ENCODE data around the gene OR11H7. TPM values are rescaled to one million over a fixed set of nuclear protein-coding genes. Genes with fewer than 3 reads are reported as not detected.
"Not testable (repeated sequence)": the region's sequence is repeated elsewhere in the genome, so short reads cannot be mapped to it uniquely, and the experiment has no call there.

OR11H7 gene
- total RNA-seq, 3 donors from 2014 or later (not counting 1 experiment from before 2014, with no cell fraction given): not detected

- WGBS (ENCODE audit: insufficient coverage): 74% methylated on average over 5 of the region's 5 CpGs
- Mint-ChIP-seq H3K27ac (no peak overlapping the region), H3K4me1 (no peaks in the 10 kb centered on the region), H3K9me3 (peaks cover 0 to 9% of the 10 kb centered on the region in 2 donors), H3K4me3 (no peak overlapping the region), H3K36me3 (no peaks in the 10 kb centered on the region), H3K27me3 (ENCODE audit: low read depth in 2 of 2) (peaks cover 0 to 9% of the 10 kb centered on the region in 2 donors)
- no peak overlapping the region for H3K27ac ChIP-seq (ENCODE audit: low read length)
- no peak for DNase-seq
- TF ChIP-seq CTCF (IDR thresholded peaks at IDR 0.05): no peak
- H3K27me3 ChIP-seq (ENCODE audit: control insufficient read depth, insufficient read depth, low read length): no peaks in the 10 kb centered on the region
- intact Hi-C loops (cut with micrococcal nuclease): no loop called here
- no peaks in the 10 kb centered on the region for H3K9me3 ChIP-seq (ENCODE audit: control insufficient read depth, insufficient read depth, low read length)
- no peaks in the 10 kb centered on the region for H3K4me1 ChIP-seq (ENCODE audit: control insufficient read depth, insufficient read depth, low read length)
- no peaks in the 10 kb centered on the region for H3K36me3 ChIP-seq (ENCODE audit: control insufficient read depth, insufficient read depth, low read length)
- no peak overlapping the region for H3K4me3 ChIP-seq (ENCODE audit: low read length)
- ATAC-seq: no peak
Observed at GRCh38 chr14:20184181-20184580, 44.6 kb upstream of the OR11H7 start.

- no peak within 1 kb of the TSS for H3K4me3 ChIP-seq (ENCODE audit: low read length)
- Mint-ChIP-seq H3K4me1 (no peaks in the 10 kb centered on the region), H3K27me3 (ENCODE audit: low read depth in 2 of 2) (peaks cover 0 to 8% of the 10 kb centered on the region in 2 donors), H3K36me3 (no peaks in the 10 kb centered on the region), H3K4me3 (no peak within 1 kb of the TSS), H3K9me3 (peaks cover 0 to 2% of the 10 kb centered on the region in 2 donors), H3K27ac (no peak within 1 kb of the TSS)
- TF ChIP-seq CTCF (IDR thresholded peaks at IDR 0.05): no peak
- DNase-seq (no peak), ATAC-seq (no peak)
- no peaks in the 10 kb centered on the region for H3K9me3 ChIP-seq (ENCODE audit: control insufficient read depth, insufficient read depth, low read length)
- no peaks in the 10 kb centered on the region for H3K36me3 ChIP-seq (ENCODE audit: control insufficient read depth, insufficient read depth, low read length)
- no peak within 1 kb of the TSS for H3K27ac ChIP-seq (ENCODE audit: low read length)
- intact Hi-C loops (cut with micrococcal nuclease): no loop called here
- H3K4me1 ChIP-seq (ENCODE audit: control insufficient read depth, insufficient read depth, low read length): no peaks in the 10 kb centered on the region
- 62% methylated on average over 1 of the region's 1 CpG for WGBS (ENCODE audit: insufficient coverage)
- no peaks in the 10 kb centered on the region for H3K27me3 ChIP-seq (ENCODE audit: control insufficient read depth, insufficient read depth, low read length)
Observed at GRCh38 chr14:20190596-20190995, 38.2 kb upstream of the OR11H7 start, which contains the start of gene OR11G2. TSS of gene OR11G2 (plus strand) at chr14:20190896. CDS start at chr14:20197438, 6,542 bp downstream.

- H3K4me1 ChIP-seq (ENCODE audit: control insufficient read depth, insufficient read depth, low read length): no peaks in the 10 kb centered on the region
- Mint-ChIP-seq H3K4me1 (no peaks in the 10 kb centered on the region), H3K27ac (no peak overlapping the region), H3K36me3 (no peaks in the 10 kb centered on the region), H3K9me3 (peaks cover 0 to 2% of the 10 kb centered on the region in 2 donors), H3K4me3 (no peak overlapping the region), H3K27me3 (ENCODE audit: low read depth in 2 of 2) (peaks cover 0 to 8% of the 10 kb centered on the region in 2 donors)
- H3K27me3 ChIP-seq (ENCODE audit: control insufficient read depth, insufficient read depth, low read length): no peaks in the 10 kb centered on the region
- no peak for DNase-seq
- H3K36me3 ChIP-seq (ENCODE audit: control insufficient read depth, insufficient read depth, low read length): no peaks in the 10 kb centered on the region
- ATAC-seq: no peak
- no peaks in the 10 kb centered on the region for H3K9me3 ChIP-seq (ENCODE audit: control insufficient read depth, insufficient read depth, low read length)
- intact Hi-C loops (cut with micrococcal nuclease): no loop called here
- H3K27ac ChIP-seq (ENCODE audit: low read length): no peak overlapping the region
- 77% methylated on average over 3 of the region's 3 CpGs for WGBS (ENCODE audit: insufficient coverage)
- H3K4me3 ChIP-seq (ENCODE audit: low read length): no peak overlapping the region
- no peak for TF ChIP-seq CTCF (IDR thresholded peaks at IDR 0.05)
Observed at GRCh38 chr14:20191396-20191795, 37.4 kb upstream of the OR11H7 start.

- DNase-seq: no peak
- H3K36me3 ChIP-seq (ENCODE audit: control insufficient read depth, insufficient read depth, low read length): no peaks in the 10 kb centered on the region
- no peak overlapping the region for H3K27ac ChIP-seq (ENCODE audit: low read length)
- ATAC-seq: no peak
- Mint-ChIP-seq H3K9me3 (no peaks in the 10 kb centered on the region), H3K4me3 (no peak overlapping the region), H3K36me3 (no peaks in the 10 kb centered on the region), H3K27ac (no peak overlapping the region), H3K4me1 (no peaks in the 10 kb centered on the region), H3K27me3 (ENCODE audit: low read depth in 2 of 2) (peaks cover 0 to 3% of the 10 kb centered on the region in 2 donors)
- H3K9me3 ChIP-seq (ENCODE audit: control insufficient read depth, insufficient read depth, low read length): no peaks in the 10 kb centered on the region
- no peak overlapping the region for H3K4me3 ChIP-seq (ENCODE audit: low read length)
- intact Hi-C loops (cut with micrococcal nuclease): no loop called here
- no peaks in the 10 kb centered on the region for H3K27me3 ChIP-seq (ENCODE audit: control insufficient read depth, insufficient read depth, low read length)
- TF ChIP-seq CTCF (IDR thresholded peaks at IDR 0.05): no peak
- no peaks in the 10 kb centered on the region for H3K4me1 ChIP-seq (ENCODE audit: control insufficient read depth, insufficient read depth, low read length)
Observed at GRCh38 chr14:20194101-20194500, 34.7 kb upstream of the OR11H7 start.

GRCh38 chr14:20195170-20195569, 33.6 kb upstream of the OR11H7 start:
- H3K27ac Mint-ChIP-seq, H3K9me3 Mint-ChIP-seq: not testable (repeated sequence)

More at GRCh38 chr14:20195170-20195569, 33.6 kb upstream of the OR11H7 start:
- 81% methylated on average over 6 of the region's 6 CpGs for WGBS (ENCODE audit: insufficient coverage)
- H3K36me3 ChIP-seq (ENCODE audit: control insufficient read depth, insufficient read depth, low read length); H3K4me3 Mint-ChIP-seq; H3K4me1 Mint-ChIP-seq; H3K27me3 Mint-ChIP-seq (ENCODE audit: low read depth in 2 of 2); H3K4me1 ChIP-seq (ENCODE audit: control insufficient read depth, insufficient read depth, low read length); H3K27ac ChIP-seq (ENCODE audit: low read length); H3K36me3 Mint-ChIP-seq; DNase-seq; intact Hi-C loops (cut with micrococcal nuclease); H3K4me3 ChIP-seq (ENCODE audit: low read length); ATAC-seq; H3K9me3 ChIP-seq (ENCODE audit: control insufficient read depth, insufficient read depth, low read length); H3K27me3 ChIP-seq (ENCODE audit: control insufficient read depth, insufficient read depth, low read length): not testable (repeated sequence)
